ENCODE data around the gene MSANTD7.
A peak's percentile ranks its signal among the peaks of the same experiment; 100 is the strongest.
"Not testable (repeated sequence)": the region's sequence is repeated elsewhere in the genome, so short reads cannot be mapped to it uniquely, and the experiment has no call there.

MSANTD7 gene

DNA sequence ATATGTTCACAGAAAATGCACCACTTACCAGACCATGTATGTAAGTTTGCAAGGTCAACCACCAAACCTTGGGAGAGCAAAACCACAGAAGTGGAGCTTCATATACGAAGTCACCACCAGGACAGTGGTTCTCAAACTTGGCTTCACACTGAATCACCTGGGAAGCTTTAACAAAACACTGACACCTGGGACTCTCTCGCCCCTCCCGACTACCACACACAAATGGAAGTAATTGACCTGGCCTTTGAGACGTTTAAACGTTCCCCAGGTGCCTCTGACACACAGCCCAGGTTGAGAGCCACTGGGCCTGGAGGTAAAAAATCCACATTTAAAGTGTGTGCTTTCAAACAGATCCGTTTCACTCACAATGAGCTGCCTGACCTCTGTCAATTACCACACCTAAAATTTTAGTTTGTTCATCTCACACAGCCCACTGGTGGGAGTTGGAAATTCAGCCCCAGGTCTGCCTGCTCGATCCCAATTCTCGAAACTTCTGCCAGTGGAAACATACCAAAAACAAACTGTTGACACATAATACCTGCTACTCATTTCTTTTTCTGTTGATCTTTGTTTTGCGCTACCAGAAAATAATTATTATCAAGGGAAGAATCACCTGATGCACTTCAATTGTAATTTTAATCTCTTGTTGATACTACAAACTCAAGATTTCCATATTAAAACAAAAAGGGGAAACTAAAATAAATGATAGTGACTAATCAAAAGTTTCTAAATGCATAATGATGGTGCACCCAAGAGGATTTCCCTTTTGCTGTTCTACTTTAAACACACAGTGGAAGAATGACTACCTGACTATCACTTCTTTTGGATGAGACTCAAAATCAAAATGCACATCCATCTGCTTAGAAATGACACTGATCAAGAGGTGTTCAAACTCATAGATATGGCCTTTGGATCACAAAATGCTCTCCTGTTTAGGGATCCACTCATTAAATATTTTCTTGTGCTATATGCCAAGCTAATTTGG, 26.8 kb upstream of the MSANTD7 start:
- H3K27me3 ChIP-seq (replicated peaks in 2 of 5; ENCODE audit: control insufficient read depth in 4 of 5, insufficient read depth in 5 of 5, low read length in 4 of 5): no peaks in the 10 kb centered on the region
- H3K4me3 ChIP-seq (ENCODE audit: control insufficient read depth in 1 of 7, extremely low read depth in 1 of 7, insufficient read depth in 4 of 7, low read depth in 2 of 7, low read length in 6 of 7): no peak overlapping the region
- POLR2A ChIA-PET: no interaction called here
- H3K27ac ChIP-seq (ENCODE audit: insufficient read depth in 1 of 2, low read depth in 1 of 2, low read length in 2 of 2, poor library complexity in 1 of 2, severe bottlenecking in 2 of 2): no peak overlapping the region
- H3K4me1 ChIP-seq (ENCODE audit: control extremely low read depth in 1 of 4, control insufficient read depth in 4 of 4, insufficient read depth in 4 of 4, low read length in 3 of 4): no peaks in the 10 kb centered on the region
- CTCF ChIA-PET: no interaction called here
- no peaks in the 10 kb centered on the region for H3K36me3 ChIP-seq (ENCODE audit: control insufficient read depth in 4 of 4, insufficient read depth in 4 of 4, low read length in 3 of 4)
- peak in 1 of 3 donors; percentile 9 for DNase-seq
- WGBS (ENCODE audit: insufficient coverage): 91% methylated on average over 7 of the region's 9 CpGs
- H3K9me3 ChIP-seq (ENCODE audit: control extremely low read depth in 1 of 5, control insufficient read depth in 4 of 5, insufficient read depth in 2 of 5, low read depth in 1 of 5, low read length in 4 of 5): no peaks in the 10 kb centered on the region

DNA sequence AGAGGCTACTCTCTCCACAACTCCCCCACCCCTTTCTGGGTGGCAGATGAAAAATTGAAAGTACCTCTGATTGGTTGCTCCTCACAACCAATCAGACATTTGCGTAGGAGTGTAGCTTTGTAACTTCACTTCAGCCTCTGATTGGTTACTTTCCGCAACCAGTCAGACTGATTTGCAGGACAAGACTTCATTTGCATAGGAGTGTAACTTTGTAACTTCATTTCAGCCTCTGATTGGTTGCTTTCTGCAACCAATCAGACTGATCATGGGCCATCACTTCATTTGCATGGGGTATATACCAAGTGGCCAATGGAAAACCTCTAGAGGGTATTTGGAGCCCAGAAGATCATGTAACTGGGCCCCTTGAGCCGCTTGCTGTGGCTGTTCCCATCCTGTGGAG, 25.8 kb upstream of the MSANTD7 start:
- POLR2A ChIA-PET: no interaction called here
- DNase-seq: no peak
- WGBS (ENCODE audit: insufficient coverage): 46% methylated on average over 2 of the region's 3 CpGs

DNA sequence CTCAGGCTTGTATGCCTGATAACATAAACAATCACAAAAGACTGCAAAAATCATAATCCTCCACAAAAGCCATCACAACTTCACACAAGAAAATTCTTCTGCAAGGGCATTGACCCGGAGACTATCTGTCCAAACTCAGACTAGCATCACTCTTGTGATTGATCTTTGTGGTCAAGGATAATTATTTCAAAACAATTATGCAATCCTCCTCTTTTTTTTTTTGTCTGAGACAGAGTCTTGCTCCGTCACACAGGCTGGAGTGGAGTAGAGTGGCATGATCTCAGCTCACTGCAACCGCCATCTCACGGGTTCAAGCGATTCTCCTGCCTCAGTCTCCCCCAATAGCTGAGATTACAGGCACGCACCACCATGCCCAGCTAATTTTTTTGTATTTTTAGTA, 22.4 kb upstream of the MSANTD7 start:
- no peaks in the 10 kb centered on the region for H3K36me3 ChIP-seq (ENCODE audit: control insufficient read depth in 4 of 4, insufficient read depth in 4 of 4, low read length in 3 of 4)
- no peak for DNase-seq
- H3K27ac ChIP-seq (ENCODE audit: insufficient read depth in 1 of 2, low read depth in 1 of 2, low read length in 2 of 2, poor library complexity in 1 of 2, severe bottlenecking in 2 of 2): no peak overlapping the region
- H3K9me3 ChIP-seq (ENCODE audit: control extremely low read depth in 1 of 5, control insufficient read depth in 4 of 5, insufficient read depth in 2 of 5, low read depth in 1 of 5, low read length in 4 of 5): no peaks in the 10 kb centered on the region
- ChIA-PET POLR2A (no interaction called here), CTCF (interaction anchor here (0.6 kb wide), 1 partner anchor 246 kb away, joined by 3 read pairs; no protein-coding TSS in a partner anchor)
- H3K27me3 ChIP-seq (replicated peaks in 2 of 5; ENCODE audit: control insufficient read depth in 4 of 5, insufficient read depth in 5 of 5, low read length in 4 of 5): no peaks in the 10 kb centered on the region
- H3K4me1 ChIP-seq (ENCODE audit: control extremely low read depth in 1 of 4, control insufficient read depth in 4 of 4, insufficient read depth in 4 of 4, low read length in 3 of 4): no peaks in the 10 kb centered on the region
- 98% methylated on average over 5 of the region's 6 CpGs for whole genome bisulfite sequencing (ENCODE audit: insufficient coverage)
- H3K4me3 ChIP-seq (ENCODE audit: control insufficient read depth in 1 of 7, extremely low read depth in 1 of 7, insufficient read depth in 4 of 7, low read depth in 2 of 7, low read length in 6 of 7): no peak overlapping the region

More for the DNA sequence above, 25.8 kb upstream of the MSANTD7 start:
- no peaks in the 10 kb centered on the region for H3K4me1 ChIP-seq (ENCODE audit: control extremely low read depth in 1 of 4, control insufficient read depth in 4 of 4, insufficient read depth in 4 of 4, low read length in 3 of 4)
- no peak overlapping the region for H3K4me3 ChIP-seq (ENCODE audit: control insufficient read depth in 1 of 7, extremely low read depth in 1 of 7, insufficient read depth in 4 of 7, low read depth in 2 of 7, low read length in 6 of 7)
- H3K9me3 ChIP-seq (ENCODE audit: control extremely low read depth in 1 of 5, control insufficient read depth in 4 of 5, insufficient read depth in 2 of 5, low read depth in 1 of 5, low read length in 4 of 5): no peaks in the 10 kb centered on the region
- H3K27me3 ChIP-seq (replicated peaks in 2 of 5; ENCODE audit: control insufficient read depth in 4 of 5, insufficient read depth in 5 of 5, low read length in 4 of 5): no peaks in the 10 kb centered on the region
- CTCF ChIA-PET: interaction anchor here (1.5 kb wide), 1 partner anchor 10 kb away, joined by 4 read pairs; no protein-coding TSS in a partner anchor
- no peaks in the 10 kb centered on the region for H3K36me3 ChIP-seq (ENCODE audit: control insufficient read depth in 4 of 4, insufficient read depth in 4 of 4, low read length in 3 of 4)
- H3K27ac ChIP-seq (ENCODE audit: insufficient read depth in 1 of 2, low read depth in 1 of 2, low read length in 2 of 2, poor library complexity in 1 of 2, severe bottlenecking in 2 of 2): no peak overlapping the region

DNA sequence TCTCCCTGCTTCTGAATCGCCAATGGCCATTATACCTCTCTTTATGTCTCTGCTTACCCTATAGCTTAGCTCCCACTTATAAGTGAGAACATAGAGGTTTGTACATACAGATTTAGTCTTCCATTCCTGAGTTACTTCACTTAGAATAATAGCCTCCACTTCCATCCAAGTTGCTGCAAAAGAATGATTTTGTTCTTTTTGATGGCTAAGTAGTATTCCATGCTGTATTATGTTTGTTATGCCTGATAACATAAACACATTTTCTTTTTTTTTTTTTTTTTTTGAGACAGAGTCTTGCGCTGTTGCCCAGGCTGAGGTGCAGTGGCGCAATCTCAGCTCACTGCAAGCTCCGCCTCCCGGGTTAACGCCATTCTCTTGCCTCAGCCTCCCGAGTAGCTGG, 21.4 kb upstream of the MSANTD7 start:
- H3K9me3 ChIP-seq (ENCODE audit: control extremely low read depth in 1 of 5, control insufficient read depth in 4 of 5, insufficient read depth in 2 of 5, low read depth in 1 of 5, low read length in 4 of 5); H3K4me1 ChIP-seq (ENCODE audit: control extremely low read depth in 1 of 4, control insufficient read depth in 4 of 4, insufficient read depth in 4 of 4, low read length in 3 of 4); H3K27me3 ChIP-seq (replicated peaks in 2 of 5; ENCODE audit: control insufficient read depth in 4 of 5, insufficient read depth in 5 of 5, low read length in 4 of 5); H3K4me3 ChIP-seq (ENCODE audit: control insufficient read depth in 1 of 7, extremely low read depth in 1 of 7, insufficient read depth in 4 of 7, low read depth in 2 of 7, low read length in 6 of 7); H3K36me3 ChIP-seq (ENCODE audit: control insufficient read depth in 4 of 4, insufficient read depth in 4 of 4, low read length in 3 of 4); H3K27ac ChIP-seq (ENCODE audit: insufficient read depth in 1 of 2, low read depth in 1 of 2, low read length in 2 of 2, poor library complexity in 1 of 2, severe bottlenecking in 2 of 2); CTCF ChIA-PET; DNase-seq; POLR2A ChIA-PET: not testable (repeated sequence)
- 100% methylated on average over 1 of the region's 7 CpGs for WGBS (ENCODE audit: insufficient coverage)

DNA sequence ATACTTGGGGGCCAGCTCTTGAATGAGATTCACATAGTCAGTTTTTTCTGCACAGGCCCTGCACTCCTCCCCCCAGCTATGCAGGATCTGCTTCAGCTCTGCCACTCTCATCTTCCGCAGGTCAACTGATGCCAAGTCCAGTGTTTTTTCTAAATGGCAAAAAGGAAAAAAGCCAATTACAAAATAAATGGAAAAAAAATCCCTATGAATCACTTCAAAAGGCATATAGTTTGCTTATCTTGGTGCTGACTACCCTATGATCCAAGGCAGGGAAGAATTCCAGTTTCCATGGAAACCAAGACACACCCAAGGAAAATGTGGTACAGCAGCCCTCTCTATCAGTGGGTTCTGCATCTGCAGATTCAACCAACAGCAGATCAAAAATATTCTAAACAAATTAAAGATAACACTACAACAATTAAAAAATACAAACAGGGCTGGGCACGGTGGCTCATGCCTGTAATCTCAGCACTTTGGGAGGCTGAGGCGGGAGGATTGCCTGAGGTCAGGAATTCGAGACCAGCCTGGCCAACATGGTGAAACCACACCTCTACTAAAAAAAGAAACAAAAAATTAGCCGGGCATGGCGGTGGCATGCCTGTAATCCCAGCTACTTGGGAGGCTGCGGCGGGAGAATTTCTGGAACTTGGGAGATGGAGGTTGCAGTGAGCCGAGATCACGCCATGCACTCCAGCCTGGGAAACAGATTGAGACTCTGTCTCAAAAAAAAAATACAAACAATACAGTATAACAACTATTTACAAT, 17.9 kb upstream of the MSANTD7 start:
- Histone ChIP-seq H3K4me1 (ENCODE audit: control extremely low read depth in 1 of 4, control insufficient read depth in 4 of 4, insufficient read depth in 4 of 4, low read length in 3 of 4) (peaks cover 0 to 5% (median 0%) of the 10 kb centered on the region in 4 experiments), H3K27me3 (replicated peaks in 2 of 5; ENCODE audit: control insufficient read depth in 4 of 5, insufficient read depth in 5 of 5, low read length in 4 of 5) (no peaks in the 10 kb centered on the region), H3K27ac (ENCODE audit: insufficient read depth in 1 of 2, low read depth in 1 of 2, low read length in 2 of 2, poor library complexity in 1 of 2, severe bottlenecking in 2 of 2) (no peak overlapping the region), H3K4me3 (ENCODE audit: control insufficient read depth in 1 of 7, extremely low read depth in 1 of 7, insufficient read depth in 4 of 7, low read depth in 2 of 7, low read length in 6 of 7) (no peak overlapping the region), H3K36me3 (ENCODE audit: control insufficient read depth in 4 of 4, insufficient read depth in 4 of 4, low read length in 3 of 4) (no peaks in the 10 kb centered on the region), H3K9me3 (ENCODE audit: control extremely low read depth in 1 of 5, control insufficient read depth in 4 of 5, insufficient read depth in 2 of 5, low read depth in 1 of 5, low read length in 4 of 5) (no peaks in the 10 kb centered on the region)
- CTCF ChIA-PET: interaction anchor here (0.7 to 1.6 kb wide), 3 partner anchors 17 to 209 kb away, joined by 3 to 4 read pairs (median 3); partner anchors contain the start of gene CDNF
- no peak for DNase-seq
- POLR2A ChIA-PET: interaction anchor here (0.6 kb wide), 1 partner anchor 196 kb away, joined by 3 read pairs; no protein-coding TSS in a partner anchor
- WGBS (ENCODE audit: insufficient coverage): 100% methylated on average over 2 of the region's 10 CpGs

DNA sequence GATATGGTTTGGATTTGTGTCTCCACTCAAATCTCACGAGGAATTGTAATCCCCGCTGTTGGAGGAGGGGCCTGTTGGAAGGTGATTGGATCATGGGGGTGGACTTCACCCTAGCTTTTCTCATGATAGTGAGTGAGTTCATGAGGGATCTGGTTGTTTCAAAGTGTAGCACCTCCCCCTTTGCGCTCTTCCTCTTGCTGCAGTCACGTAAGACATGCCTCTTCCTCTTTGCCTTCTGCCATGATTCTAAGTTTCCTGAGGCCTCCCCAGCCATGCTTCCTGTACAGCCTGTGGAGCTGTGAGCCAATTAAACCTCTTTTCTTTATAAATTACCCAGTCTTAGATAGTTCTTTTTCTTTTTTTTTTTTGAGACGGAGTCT, 17.3 kb upstream of the MSANTD7 start:
- Histone ChIP-seq H3K36me3 (ENCODE audit: control insufficient read depth in 4 of 4, insufficient read depth in 4 of 4, low read length in 3 of 4) (no peaks in the 10 kb centered on the region), H3K4me1 (ENCODE audit: control extremely low read depth in 1 of 4, control insufficient read depth in 4 of 4, insufficient read depth in 4 of 4, low read length in 3 of 4) (peaks cover 0 to 5% (median 0%) of the 10 kb centered on the region in 4 experiments), H3K27ac (ENCODE audit: insufficient read depth in 1 of 2, low read depth in 1 of 2, low read length in 2 of 2, poor library complexity in 1 of 2, severe bottlenecking in 2 of 2) (no peak overlapping the region), H3K27me3 (replicated peaks in 2 of 5; ENCODE audit: control insufficient read depth in 4 of 5, insufficient read depth in 5 of 5, low read length in 4 of 5) (no peaks in the 10 kb centered on the region), H3K4me3 (ENCODE audit: control insufficient read depth in 1 of 7, extremely low read depth in 1 of 7, insufficient read depth in 4 of 7, low read depth in 2 of 7, low read length in 6 of 7) (no peak overlapping the region), H3K9me3 (ENCODE audit: control extremely low read depth in 1 of 5, control insufficient read depth in 4 of 5, insufficient read depth in 2 of 5, low read depth in 1 of 5, low read length in 4 of 5) (no peaks in the 10 kb centered on the region)
- ChIA-PET CTCF (no interaction called here), POLR2A (interaction anchor here (0.6 kb wide), 1 partner anchor 196 kb away, joined by 3 read pairs; no protein-coding TSS in a partner anchor)
- 68% methylated on average over 2 of the region's 5 CpGs for WGBS (ENCODE audit: insufficient coverage)
- peak in 1 of 3 donors; percentile 18 for DNase-seq
